22Rv1 (cell line): Measurements from ENCODE around the gene TSPAN2.

ENCODE experiments used
- CTCF ChIP-seq: fragments of 450-650 bp; IDR thresholded peaks from 2 replicates; pipeline ENCODE4 v1.5.1; 2017; ENCODE audit warnings: mild to moderate bottlenecking
- ZFX ChIP-seq: fragments of 450-650 bp; IDR thresholded peaks from 2 replicates; pipeline ENCODE4 v1.6.1; 2017; ENCODE audit warnings: antibody characterized with exemption, borderline replicate concordance

DNA sequence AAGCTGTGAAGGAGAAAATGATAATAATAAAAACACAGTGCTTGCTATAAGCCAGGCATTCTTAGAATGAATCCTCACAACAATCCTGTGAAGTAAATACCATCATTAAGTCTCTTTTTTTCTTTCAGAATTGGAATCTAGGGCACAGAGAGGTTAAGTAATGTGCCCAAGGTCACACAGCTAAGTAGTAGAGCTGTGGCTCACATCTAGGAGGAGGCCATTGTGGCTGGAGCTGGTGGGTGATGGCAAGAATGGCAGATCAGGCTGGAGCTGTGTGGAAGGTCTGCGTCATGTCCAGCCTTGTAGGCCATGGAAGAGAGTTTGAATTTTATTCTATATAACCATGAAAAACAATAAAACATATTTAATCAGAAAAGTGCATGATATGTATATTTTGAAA, 38.2 kb upstream of the TSPAN2 start:
- TF ChIP-seq CTCF (no peak), ZFX (no peak)
